ENCODE results near the gene DYNC1H1. TPM values are rescaled to one million over a fixed set of nuclear protein-coding genes. Genes with fewer than 3 reads are reported as not detected.

The DYNC1H1 gene
- polyA plus RNA-seq, 1 donor from 2014 or later: 298 TPM

DNA sequence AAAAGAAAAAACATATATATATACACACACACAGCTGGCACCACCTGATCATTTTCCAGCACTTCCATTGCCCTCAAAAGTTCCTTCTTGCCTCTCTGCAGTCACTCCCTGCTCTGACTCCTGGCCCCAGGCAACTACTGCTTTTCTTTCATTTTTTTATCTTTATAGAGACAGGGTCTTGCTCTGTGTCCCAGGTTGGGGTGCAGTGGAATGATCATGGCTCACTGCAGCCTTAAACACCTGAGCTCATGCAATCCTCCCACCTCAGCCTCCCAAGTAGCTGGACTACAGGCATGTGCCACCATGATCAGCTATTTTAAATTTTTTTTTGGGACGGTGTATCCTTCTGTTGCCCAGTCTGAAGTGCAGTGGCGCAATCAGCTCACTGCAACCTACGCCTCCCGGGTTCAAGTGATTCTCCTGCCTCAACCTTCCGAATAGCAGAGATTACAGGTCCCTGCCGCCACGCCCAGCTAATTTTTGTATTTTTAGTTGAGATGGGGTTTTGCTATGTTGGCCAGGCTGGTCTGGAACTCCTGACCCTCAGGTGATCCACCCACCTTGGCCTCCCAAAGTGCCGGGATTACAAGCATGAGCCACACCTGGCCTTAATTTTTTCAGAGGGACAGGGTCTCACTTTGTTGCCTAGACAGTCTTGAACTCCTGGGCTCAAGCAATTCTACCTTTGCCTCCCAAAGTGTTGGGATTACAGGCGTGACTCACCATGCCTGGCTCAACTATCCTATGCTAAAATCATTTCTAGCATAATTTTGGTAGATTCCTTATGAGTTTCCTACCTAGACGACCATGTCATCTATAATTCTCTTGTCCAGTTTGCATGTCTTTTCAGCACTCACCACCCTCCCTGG is 114.7 kb downstream of the DYNC1H1 start:
- Histone ChIP-seq H3K79me2 (replicated peaks; ENCODE audit: insufficient read depth, low read length) (no peaks in the 10 kb centered on the region), H3K9ac (ENCODE audit: low read length) (no peak overlapping the region), H3K36me3 (ENCODE audit: insufficient read depth, low read length) (no peaks in the 10 kb centered on the region), H3K4me2 (ENCODE audit: low read length) (no peak overlapping the region), H3K27me3 (ENCODE audit: insufficient read depth, low read depth, low read length) (no peaks in the 10 kb centered on the region), H3K9me3 (ENCODE audit: low read length) (no peaks in the 10 kb centered on the region), H3F3A (ENCODE audit: insufficient read depth, low read length, poor library complexity, severe bottlenecking) (no peaks in the 10 kb centered on the region), H3K4me3 (ENCODE audit: low read length) (no peak overlapping the region), H4K20me1 (ENCODE audit: insufficient read depth) (no peaks in the 10 kb centered on the region), H3K9me2 (ENCODE audit: insufficient read depth, low read length) (no peaks in the 10 kb centered on the region), H3K27ac (ENCODE audit: low read length) (no peak overlapping the region), H2AFZ (ENCODE audit: low read depth, low read length) (no peak overlapping the region)
- TF ChIP-seq TAF1 (IDR thresholded peaks at IDR 0.05; ENCODE audit: low read depth): no peak
- TF ChIP-seq POLR2AphosphoS5 (IDR thresholded peaks at IDR 0.05): no peak
- TF ChIP-seq CTCF (IDR thresholded peaks at IDR 0.05; ENCODE audit: poor library complexity, severe bottlenecking): no peak
- TF ChIP-seq EP300 (conservative IDR thresholded peaks at IDR 0.05; ENCODE audit: poor library complexity, severe bottlenecking): no peak
- no peak for TF ChIP-seq EZH2 (IDR thresholded peaks at IDR 0.05; ENCODE audit: borderline replicate concordance, insufficient read depth, low read length, poor library complexity, severe bottlenecking)
- no peak for TF ChIP-seq RAD21 (conservative IDR thresholded peaks at IDR 0.05)
- no peak for TF ChIP-seq MXI1 (conservative IDR thresholded peaks at IDR 0.05; ENCODE audit: poor library complexity, severe bottlenecking)
- no peak for TF ChIP-seq SMC3 (conservative IDR thresholded peaks at IDR 0.05; ENCODE audit: poor library complexity)
- TF ChIP-seq REST (IDR thresholded peaks at IDR 0.05; ENCODE audit: borderline replicate concordance): no peak

- no peaks in the 10 kb centered on the region for H4K20me1 ChIP-seq (ENCODE audit: insufficient read depth)
- H3K4me2 ChIP-seq (ENCODE audit: low read length): no peak overlapping the region
- no peak overlapping the region for H2AFZ ChIP-seq (ENCODE audit: low read depth, low read length)
- no peaks in the 10 kb centered on the region for H3F3A ChIP-seq (ENCODE audit: insufficient read depth, low read length, poor library complexity, severe bottlenecking)
- no peak overlapping the region for H3K27ac ChIP-seq (ENCODE audit: low read length)
- no peak overlapping the region for H3K4me3 ChIP-seq (ENCODE audit: low read length)
- no peak overlapping the region for H3K9ac ChIP-seq (ENCODE audit: low read length)
- H3K79me2 ChIP-seq (replicated peaks; ENCODE audit: insufficient read depth, low read length): peaks cover 4% of the 10 kb centered on the region
- H3K9me3 ChIP-seq (ENCODE audit: low read length): no peaks in the 10 kb centered on the region
- H3K36me3 ChIP-seq (ENCODE audit: insufficient read depth, low read length): peaks cover 4% of the 10 kb centered on the region
- TF ChIP-seq EZH2 (IDR thresholded peaks at IDR 0.05; ENCODE audit: borderline replicate concordance, insufficient read depth, low read length, poor library complexity, severe bottlenecking) (no peak), TAF1 (IDR thresholded peaks at IDR 0.05; ENCODE audit: low read depth) (no peak), MXI1 (conservative IDR thresholded peaks at IDR 0.05; ENCODE audit: poor library complexity, severe bottlenecking) (no peak), POLR2AphosphoS5 (IDR thresholded peaks at IDR 0.05) (no peak), REST (IDR thresholded peaks at IDR 0.05; ENCODE audit: borderline replicate concordance) (no peak), EP300 (conservative IDR thresholded peaks at IDR 0.05; ENCODE audit: poor library complexity, severe bottlenecking) (no peak), CTCF (IDR thresholded peaks at IDR 0.05; ENCODE audit: poor library complexity, severe bottlenecking) (no peak), SMC3 (conservative IDR thresholded peaks at IDR 0.05; ENCODE audit: poor library complexity) (no peak), RAD21 (conservative IDR thresholded peaks at IDR 0.05) (no peak)
- no peaks in the 10 kb centered on the region for H3K9me2 ChIP-seq (ENCODE audit: insufficient read depth, low read length)
- no peaks in the 10 kb centered on the region for H3K27me3 ChIP-seq (ENCODE audit: insufficient read depth, low read depth, low read length)
These were observed 115.3 kb downstream of the DYNC1H1 start for GRCh38 chr14:102079700-102079979.
